ENCODE measurements around the gene PDLIM7. TPM values are rescaled to one million over a fixed set of nuclear protein-coding genes. Genes with fewer than 3 reads are reported as not detected.

The PDLIM7 gene
- polyA plus RNA-seq, 1 donor (not counting 4 experiments of a cell fraction or from before 2014, with no cell fraction given): 48.5 TPM

DNA sequence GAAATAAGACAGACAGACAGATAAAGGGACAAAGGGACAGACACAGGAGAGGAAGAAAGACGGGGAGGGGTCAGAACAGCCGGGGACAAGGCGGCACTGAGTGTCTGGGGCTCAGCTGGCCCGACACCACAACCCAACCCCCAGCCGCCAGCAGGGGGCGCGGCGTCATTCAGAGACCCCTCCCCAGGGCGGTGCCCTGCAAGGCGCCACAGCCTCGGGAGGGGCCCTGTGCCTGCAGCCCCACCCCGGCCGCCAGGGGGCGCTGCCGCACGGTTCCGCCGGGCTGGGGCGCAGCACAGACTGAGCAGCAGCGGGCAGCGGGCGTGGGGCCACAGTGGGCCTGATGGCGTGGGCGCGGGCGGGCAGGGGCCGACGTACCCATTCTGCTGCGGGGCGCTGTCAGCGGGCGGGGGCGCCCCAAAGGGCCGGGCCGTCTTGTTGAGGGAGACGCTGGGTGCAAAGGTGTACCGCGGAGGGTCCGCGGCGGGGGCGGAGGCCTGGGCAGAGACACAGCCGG lies 5.9 kb downstream of the PDLIM7 start:
- dilution Hi-C loops (cut with MboI; ENCODE audit: extremely low pct_ligation_motif_present, low sequenced_read_pairs): no loop called here
- Histone ChIP-seq H3K27me3 (ENCODE audit: control insufficient read depth, extremely low read depth, insufficient read depth, low read length) (no peaks in the 10 kb centered on the region), H3K9ac (ENCODE audit: control insufficient read depth, extremely low read depth, insufficient read depth, low read length) (no peak overlapping the region), H3K9me1 (ENCODE audit: control insufficient read depth, extremely low read depth, insufficient read depth, low read length) (peaks cover 4% of the 10 kb centered on the region), H3K36me3 (ENCODE audit: control insufficient read depth in 2 of 2, extremely low read depth in 1 of 2, insufficient read depth in 2 of 2, low read length in 2 of 2) (peaks cover 33 to 45% of the 10 kb centered on the region in 2 experiments), H3K4me1 (ENCODE audit: control insufficient read depth, extremely low read depth, insufficient read depth, low read length) (peaks cover 32% of the 10 kb centered on the region), H3K79me2 (ENCODE audit: control insufficient read depth, insufficient read depth, low read length) (peaks cover 27% of the 10 kb centered on the region), H3K4me2 (ENCODE audit: control insufficient read depth, extremely low read depth, insufficient read depth, low read depth, low read length) (no peak overlapping the region), H3K27ac (ENCODE audit: control insufficient read depth, insufficient read depth, low read length) (no peak overlapping the region), H4K20me1 (ENCODE audit: control insufficient read depth, extremely low read depth, insufficient read depth, low read length) (peaks cover 7% of the 10 kb centered on the region), H3K4me3 (ENCODE audit: control insufficient read depth in 2 of 3, extremely low read depth in 1 of 3, insufficient read depth in 2 of 3, low read depth in 1 of 3, low read length in 3 of 3) (no peak overlapping the region), H2AFZ (ENCODE audit: control insufficient read depth, low read length) (no peak overlapping the region), H3K9me3 (ENCODE audit: control insufficient read depth, low read depth, low read length) (no peaks in the 10 kb centered on the region)
- no peak for DNase-seq (ENCODE audit: low read depth, low spot score)
- TF ChIP-seq, protein P1, sequence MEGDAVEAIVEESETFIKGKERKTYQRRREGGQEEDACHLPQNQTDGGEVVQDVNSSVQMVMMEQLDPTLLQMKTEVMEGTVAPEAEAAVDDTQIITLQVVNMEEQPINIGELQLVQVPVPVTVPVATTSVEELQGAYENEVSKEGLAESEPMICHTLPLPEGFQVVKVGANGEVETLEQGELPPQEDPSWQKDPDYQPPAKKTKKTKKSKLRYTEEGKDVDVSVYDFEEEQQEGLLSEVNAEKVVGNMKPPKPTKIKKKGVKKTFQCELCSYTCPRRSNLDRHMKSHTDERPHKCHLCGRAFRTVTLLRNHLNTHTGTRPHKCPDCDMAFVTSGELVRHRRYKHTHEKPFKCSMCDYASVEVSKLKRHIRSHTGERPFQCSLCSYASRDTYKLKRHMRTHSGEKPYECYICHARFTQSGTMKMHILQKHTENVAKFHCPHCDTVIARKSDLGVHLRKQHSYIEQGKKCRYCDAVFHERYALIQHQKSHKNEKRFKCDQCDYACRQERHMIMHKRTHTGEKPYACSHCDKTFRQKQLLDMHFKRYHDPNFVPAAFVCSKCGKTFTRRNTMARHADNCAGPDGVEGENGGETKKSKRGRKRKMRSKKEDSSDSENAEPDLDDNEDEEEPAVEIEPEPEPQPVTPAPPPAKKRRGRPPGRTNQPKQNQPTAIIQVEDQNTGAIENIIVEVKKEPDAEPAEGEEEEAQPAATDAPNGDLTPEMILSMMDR (optimal IDR thresholded peaks at IDR 0.05 in 1 of 3, IDR thresholded peaks at IDR 0.05 in 1 of 3, conservative IDR thresholded peaks at IDR 0.05 in 1 of 3; ENCODE audit: extremely low read depth in 1 of 3, insufficient read depth in 2 of 3, low read length in 3 of 3): peak in 2 of 3 experiments; percentile 54 to 67
- TF ChIP-seq EZH2 (IDR thresholded peaks at IDR 0.05; ENCODE audit: low read length): no peak
- FAIRE-seq: no peak

DNA sequence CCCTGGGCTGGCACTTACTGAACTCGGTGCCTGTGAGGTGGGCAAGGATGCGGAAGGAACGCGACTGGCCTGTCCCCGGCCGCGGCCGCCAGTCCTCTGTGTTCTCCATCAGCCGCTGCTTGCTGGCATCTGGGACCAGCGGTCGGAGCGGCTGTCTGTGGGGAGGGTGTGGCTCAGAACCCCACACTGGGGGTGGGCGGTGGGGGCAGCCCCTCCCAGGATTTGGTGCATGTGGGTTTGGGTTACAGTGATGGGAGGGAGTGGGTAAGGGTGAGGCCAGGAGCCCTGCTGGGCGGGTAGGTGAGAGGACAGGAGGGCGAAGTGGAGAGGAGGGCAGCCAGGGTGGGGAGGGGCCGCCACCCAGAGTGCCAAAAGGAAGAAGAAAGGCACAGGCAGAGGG lies 6.4 kb downstream of the PDLIM7 start:
- Histone ChIP-seq H3K4me2 (ENCODE audit: control insufficient read depth, extremely low read depth, insufficient read depth, low read depth, low read length) (no peak overlapping the region), H3K79me2 (ENCODE audit: control insufficient read depth, insufficient read depth, low read length) (peaks cover 24% of the 10 kb centered on the region)

More for the DNA sequence above, 6.4 kb downstream of the PDLIM7 start:
- dilution Hi-C loops (cut with MboI; ENCODE audit: extremely low pct_ligation_motif_present, low sequenced_read_pairs): no loop called here
- no peaks in the 10 kb centered on the region for H3K9me3 ChIP-seq (ENCODE audit: control insufficient read depth, low read depth, low read length)
- FAIRE-seq (no peak), DNase-seq (ENCODE audit: low read depth, low spot score) (no peak)
- H3K4me3 ChIP-seq (ENCODE audit: control insufficient read depth in 2 of 3, extremely low read depth in 1 of 3, insufficient read depth in 2 of 3, low read depth in 1 of 3, low read length in 3 of 3): no peak overlapping the region
- H3K4me1 ChIP-seq (ENCODE audit: control insufficient read depth, extremely low read depth, insufficient read depth, low read length): peaks cover 27% of the 10 kb centered on the region
- H3K9ac ChIP-seq (ENCODE audit: control insufficient read depth, extremely low read depth, insufficient read depth, low read length): no peak overlapping the region
- peaks cover 7% of the 10 kb centered on the region for H4K20me1 ChIP-seq (ENCODE audit: control insufficient read depth, extremely low read depth, insufficient read depth, low read length)
- no peaks in the 10 kb centered on the region for H3K27me3 ChIP-seq (ENCODE audit: control insufficient read depth, extremely low read depth, insufficient read depth, low read length)
- no peak overlapping the region for H3K27ac ChIP-seq (ENCODE audit: control insufficient read depth, insufficient read depth, low read length)
- H3K9me1 ChIP-seq (ENCODE audit: control insufficient read depth, extremely low read depth, insufficient read depth, low read length): peaks cover 4% of the 10 kb centered on the region
- H2AFZ ChIP-seq (ENCODE audit: control insufficient read depth, low read length): no peak overlapping the region
- H3K36me3 ChIP-seq (ENCODE audit: control insufficient read depth in 2 of 2, extremely low read depth in 1 of 2, insufficient read depth in 2 of 2, low read length in 2 of 2): peaks cover 36 to 50% of the 10 kb centered on the region in 2 experiments
- TF ChIP-seq EZH2 (IDR thresholded peaks at IDR 0.05; ENCODE audit: low read length): no peak
- TF ChIP-seq, protein P1 (optimal IDR thresholded peaks at IDR 0.05 in 1 of 3, IDR thresholded peaks at IDR 0.05 in 1 of 3, conservative IDR thresholded peaks at IDR 0.05 in 1 of 3; ENCODE audit: extremely low read depth in 1 of 3, insufficient read depth in 2 of 3, low read length in 3 of 3): no peak
